SK-N-SH (cell line): ENCODE results near the gene LONP2. TPM values are rescaled to one million over a fixed set of nuclear protein-coding genes. Genes with fewer than 3 reads are reported as not detected.

Experiments
- CTCF ChIA-PET: fragments of 300-600, 350-600 bp; formaldehyde crosslinking; extraction: SDS; loops from one replicate; lab custom pipeline; 2021; lab: Yijun Ruan, JAX
- POLR2A ChIA-PET: fragments of 350-600 bp; sonication (Branson Sonifier 250); formaldehyde crosslinking; extraction: SDS; loops from one replicate; lab custom pipeline; 2020; ENCODE audit warnings: antibody characterized with exemption, inconsistent platforms; lab: Yijun Ruan, JAX
- DNase-seq: peaks from one replicate; pipeline ENCODE4 v3.0.0; 2012
- H2AFZ ChIP-seq: fragments of 200-600 bp; sonication (generic); 2 replicates; pipeline ENCODE4 v1.8.1; 2016; ENCODE audit warnings: antibody characterized with exemption, mild to moderate bottlenecking, low read depth
- H3F3A ChIP-seq: fragments of 200-600 bp; sonication (generic); replicated peaks from 2 replicates; pipeline ENCODE3; 2016; ENCODE audit warnings: antibody characterized with exemption, mild to moderate bottlenecking; ENCODE audit not compliant: insufficient read depth
- H3K27ac ChIP-seq, 2 experiments: fragments of 200-500 bp in 1 of 2; fragments of 200-600 bp in 1 of 2; sonication (Bioruptor generic) in 1 of 2; sonication (generic), shearing (Covaris generic) in 1 of 2; 2 replicates each; pipeline versions ENCODE4 v1.5.1 to v1.6.1; 2014 to 2016; ENCODE audit warnings: low read depth in 2 of 2, inconsistent platforms in 1 of 2, low read length in 1 of 2, mild to moderate bottlenecking in 1 of 2, mixed read lengths in 1 of 2
- H3K27me3 ChIP-seq: fragments of 200-600 bp; sonication (generic), shearing (Covaris generic); 2 replicates; pipeline ENCODE4 v1.6.1; 2016; ENCODE audit warnings: mixed run types; ENCODE audit not compliant: insufficient read depth
- H3K36me3 ChIP-seq, 2 experiments: fragments of 200-500 bp in 1 of 2; fragments of 200-600 bp in 1 of 2; sonication (Bioruptor generic) in 1 of 2; sonication (generic) in 1 of 2; replicated peaks in 1 of 2; 2 replicates each; pipeline versions ENCODE3 to v1.5.1; 2014 to 2016; ENCODE audit warnings: low read length in 1 of 2, mild to moderate bottlenecking in 1 of 2; ENCODE audit not compliant: insufficient read depth in 2 of 2, control insufficient read depth in 1 of 2
- H3K4me1 ChIP-seq, 2 experiments: fragments of 200-500 bp in 1 of 2; fragments of 200-600 bp in 1 of 2; sonication (Bioruptor generic) in 1 of 2; sonication (generic), shearing (Covaris generic) in 1 of 2; 2 replicates each; pipeline versions ENCODE4 v1.5.1 to v1.6.1; 2014 to 2016; ENCODE audit warnings: low read depth in 1 of 2, low read length in 1 of 2, mixed run types in 1 of 2; ENCODE audit not compliant: insufficient read depth in 2 of 2, control insufficient read depth in 1 of 2
- H3K4me2 ChIP-seq: fragments of 200-600 bp; sonication (generic), shearing (Covaris generic); 2 replicates; pipeline ENCODE4 v1.6.1; 2017; ENCODE audit warnings: mixed run types
- H3K4me3 ChIP-seq, 2 experiments: fragments of 200-500 bp in 1 of 2; fragments of 200-600 bp in 1 of 2; sonication (Bioruptor generic) in 1 of 2; sonication (generic), shearing (Covaris generic) in 1 of 2; 2 replicates each; pipeline versions ENCODE4 v1.5.1 to v1.8.1; 2014 to 2016; ENCODE audit warnings: low read depth in 2 of 2, inconsistent platforms in 1 of 2, low read length in 1 of 2, mild to moderate bottlenecking in 1 of 2, mixed read lengths in 1 of 2, moderate library complexity in 1 of 2
- H3K79me2 ChIP-seq: fragments of 200-600 bp; sonication (generic); 2 replicates; pipeline ENCODE4 v1.8.1; 2017; ENCODE audit warnings: mild to moderate bottlenecking; ENCODE audit not compliant: insufficient read depth
- H3K9ac ChIP-seq: fragments of 200-600 bp; sonication (generic); 2 replicates; pipeline ENCODE4 v1.6.1; 2017; ENCODE audit warnings: mixed run types
- H3K9me2 ChIP-seq: fragments of 200-600 bp; sonication (generic); 2 replicates; pipeline ENCODE4 v1.6.1; 2017; ENCODE audit warnings: mixed run types
- H3K9me3 ChIP-seq: fragments of 200-600 bp; sonication (generic); 2 replicates; pipeline ENCODE4 v1.6.1; 2017; ENCODE audit warnings: mixed run types, mild to moderate bottlenecking, moderate library complexity
- H4K20me1 ChIP-seq: fragments of 200-600 bp; sonication (generic); 2 replicates; pipeline ENCODE4 v1.6.1; 2017; ENCODE audit warnings: mild to moderate bottlenecking, mixed run types; ENCODE audit not compliant: insufficient read depth
- ELF1 ChIP-seq: IDR thresholded peaks from 2 replicates; pipeline ENCODE4 v1.4.0; 2012
- EP300 ChIP-seq, 2 experiments: IDR thresholded peaks; 2 replicates each; pipeline versions ENCODE4 v1.4.0 to v1.6.1; 2012; ENCODE audit warnings: borderline replicate concordance in 1 of 2, low read depth in 1 of 2, low read length in 1 of 2
- FOXM1 ChIP-seq: IDR thresholded peaks from 2 replicates; pipeline ENCODE4 v1.4.0; 2012; ENCODE audit warnings: low read depth, mild to moderate bottlenecking
- GABPA ChIP-seq: IDR thresholded peaks from 2 replicates; pipeline ENCODE4 v1.4.0; 2012; ENCODE audit warnings: low read depth, mild to moderate bottlenecking
- JUND ChIP-seq: IDR thresholded peaks from 2 replicates; pipeline ENCODE4 v1.4.0; 2012
- MXI1 ChIP-seq: IDR thresholded peaks from 2 replicates; pipeline ENCODE4 v1.6.1; 2012; ENCODE audit warnings: mild to moderate bottlenecking, low read depth, low read length, improper control_type of control experiment
- NFIC ChIP-seq: IDR thresholded peaks from 2 replicates; pipeline ENCODE4 v1.4.0; 2012; ENCODE audit warnings: borderline replicate concordance
- RAD21 ChIP-seq: IDR thresholded peaks from 2 replicates; pipeline ENCODE4 v1.6.1; 2012; ENCODE audit warnings: mild to moderate bottlenecking, low read length
- RXRA ChIP-seq: IDR thresholded peaks from 2 replicates; pipeline ENCODE4 v1.4.0; 2012; ENCODE audit warnings: low read depth, mild to moderate bottlenecking, borderline replicate concordance
- TCF12 ChIP-seq: IDR thresholded peaks from 2 replicates; pipeline ENCODE4 v1.4.0; 2012
- TEAD4 ChIP-seq: IDR thresholded peaks from 2 replicates; pipeline ENCODE4 v1.4.0; 2012; ENCODE audit warnings: mild to moderate bottlenecking, borderline replicate concordance; ENCODE audit not compliant: insufficient read depth
- WGBS: methylation state at CpG from one replicate; pipeline ENCODE4 v1.1.6; 2017; ENCODE audit warnings: low lambda C conversion rate; 5-methylcytosine and 5-hydroxymethylcytosine counted together
- polyA plus RNA-seq, 3 experiments: library from polyadenylated mRNA; depleted of rRNA; stranded (reverse); fragments of >200 nt; gene quantifications; 2 replicates each; pipeline ENCODE4 v1.2.3, GENCODE V29; 2012
- TF ChIP-seq, protein P1 (sequence below): fragments of 150-350 bp; IDR thresholded peaks from 2 replicates; pipeline ENCODE4 v1.6.1; 2017; ENCODE audit warnings: antibody characterized with exemption, low read length, low read depth, borderline replicate concordance
- TF ChIP-seq, protein P2 (sequence below): IDR thresholded peaks from 2 replicates; pipeline ENCODE4 v1.6.1; 2012; ENCODE audit warnings: mild to moderate bottlenecking, low read depth, low read length, moderate library complexity
- TF ChIP-seq, protein P3 (sequence below): IDR thresholded peaks from 2 replicates; pipeline ENCODE4 v1.4.0; 2012; ENCODE audit warnings: low read depth
- TF ChIP-seq, protein P4 (sequence below): IDR thresholded peaks from 2 replicates; pipeline ENCODE4 v1.4.0; 2012; ENCODE audit warnings: low read depth, borderline replicate concordance
- TF ChIP-seq, protein P5 (sequence below): fragments of 200-600 bp; sonication (generic); IDR thresholded peaks from 2 replicates; pipeline ENCODE4 v1.6.1; 2017; ENCODE audit warnings: antibody characterized with exemption, mild to moderate bottlenecking, moderate library complexity

Gene LONP2
- polyA plus RNA-seq, 1 of the 3 experiments (the other 2 are of a cell fraction), result 22.4 TPM

DNA sequence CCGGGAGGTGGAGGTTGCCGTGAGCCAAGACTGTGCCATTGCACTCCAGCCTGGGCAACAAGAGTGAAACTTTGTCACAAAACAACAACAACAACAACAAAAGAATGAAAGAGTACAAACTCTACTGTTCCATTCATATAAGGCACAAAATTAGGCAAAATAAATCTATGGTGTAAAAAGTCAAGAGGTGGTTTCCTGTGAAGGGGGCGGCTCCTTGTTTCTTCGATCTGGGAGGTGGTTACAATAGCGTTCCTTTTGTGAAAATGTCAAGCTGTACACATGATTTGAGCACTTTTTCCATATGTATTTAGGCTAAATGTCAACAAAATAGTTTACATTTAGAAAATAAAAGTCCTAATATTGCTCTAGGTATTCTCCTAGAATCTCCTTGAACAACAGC lies 134.2 kb downstream of the LONP2 start:
- Histone ChIP-seq H3K27ac (no peak overlapping the region), H3K4me3 (no peak overlapping the region), H3K4me1 (peaks cover 9 to 33% of the 10 kb centered on the region in 2 experiments; a peak in 3 of 4 replicates), H3K27me3 (no peaks in the 10 kb centered on the region), H3K9ac (no peak overlapping the region), H3K4me2 (no peak overlapping the region), H2AFZ (no peak overlapping the region), H3K79me2 (peaks cover 100% of the 10 kb centered on the region), H3K9me2 (no peaks in the 10 kb centered on the region), H3K9me3 (no peaks in the 10 kb centered on the region), H3K36me3 (no peaks in the 10 kb centered on the region), H4K20me1 (peaks cover 100% of the 10 kb centered on the region), H3F3A (peaks cover 14% of the 10 kb centered on the region)
- no peak for DNase-seq
- ChIA-PET CTCF (interaction anchor here (1.3 kb wide), 1 partner anchor 24 kb away, joined by 3 read pairs; no protein-coding TSS in a partner anchor), POLR2A (no interaction called here)
- WGBS, result 97% methylated on average over 5 of the region's 5 CpGs
- no peak for TF ChIP-seq MXI1
- no peak for TF ChIP-seq FOXM1
- no peak for TF ChIP-seq TEAD4
- TF ChIP-seq, protein P1, sequence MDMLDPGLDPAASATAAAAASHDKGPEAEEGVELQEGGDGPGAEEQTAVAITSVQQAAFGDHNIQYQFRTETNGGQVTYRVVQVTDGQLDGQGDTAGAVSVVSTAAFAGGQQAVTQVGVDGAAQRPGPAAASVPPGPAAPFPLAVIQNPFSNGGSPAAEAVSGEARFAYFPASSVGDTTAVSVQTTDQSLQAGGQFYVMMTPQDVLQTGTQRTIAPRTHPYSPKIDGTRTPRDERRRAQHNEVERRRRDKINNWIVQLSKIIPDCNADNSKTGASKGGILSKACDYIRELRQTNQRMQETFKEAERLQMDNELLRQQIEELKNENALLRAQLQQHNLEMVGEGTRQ, result no peak
- TF ChIP-seq EP300 (IDR thresholded peaks at IDR 0.05; ENCODE audit: borderline replicate concordance in 1 of 2, low read depth in 1 of 2, low read length in 1 of 2), result no peak
- TF ChIP-seq JUND, result no peak
- TF ChIP-seq, protein P2, sequence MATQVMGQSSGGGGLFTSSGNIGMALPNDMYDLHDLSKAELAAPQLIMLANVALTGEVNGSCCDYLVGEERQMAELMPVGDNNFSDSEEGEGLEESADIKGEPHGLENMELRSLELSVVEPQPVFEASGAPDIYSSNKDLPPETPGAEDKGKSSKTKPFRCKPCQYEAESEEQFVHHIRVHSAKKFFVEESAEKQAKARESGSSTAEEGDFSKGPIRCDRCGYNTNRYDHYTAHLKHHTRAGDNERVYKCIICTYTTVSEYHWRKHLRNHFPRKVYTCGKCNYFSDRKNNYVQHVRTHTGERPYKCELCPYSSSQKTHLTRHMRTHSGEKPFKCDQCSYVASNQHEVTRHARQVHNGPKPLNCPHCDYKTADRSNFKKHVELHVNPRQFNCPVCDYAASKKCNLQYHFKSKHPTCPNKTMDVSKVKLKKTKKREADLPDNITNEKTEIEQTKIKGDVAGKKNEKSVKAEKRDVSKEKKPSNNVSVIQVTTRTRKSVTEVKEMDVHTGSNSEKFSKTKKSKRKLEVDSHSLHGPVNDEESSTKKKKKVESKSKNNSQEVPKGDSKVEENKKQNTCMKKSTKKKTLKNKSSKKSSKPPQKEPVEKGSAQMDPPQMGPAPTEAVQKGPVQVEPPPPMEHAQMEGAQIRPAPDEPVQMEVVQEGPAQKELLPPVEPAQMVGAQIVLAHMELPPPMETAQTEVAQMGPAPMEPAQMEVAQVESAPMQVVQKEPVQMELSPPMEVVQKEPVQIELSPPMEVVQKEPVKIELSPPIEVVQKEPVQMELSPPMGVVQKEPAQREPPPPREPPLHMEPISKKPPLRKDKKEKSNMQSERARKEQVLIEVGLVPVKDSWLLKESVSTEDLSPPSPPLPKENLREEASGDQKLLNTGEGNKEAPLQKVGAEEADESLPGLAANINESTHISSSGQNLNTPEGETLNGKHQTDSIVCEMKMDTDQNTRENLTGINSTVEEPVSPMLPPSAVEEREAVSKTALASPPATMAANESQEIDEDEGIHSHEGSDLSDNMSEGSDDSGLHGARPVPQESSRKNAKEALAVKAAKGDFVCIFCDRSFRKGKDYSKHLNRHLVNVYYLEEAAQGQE, result no peak
- TF ChIP-seq, protein P3, sequence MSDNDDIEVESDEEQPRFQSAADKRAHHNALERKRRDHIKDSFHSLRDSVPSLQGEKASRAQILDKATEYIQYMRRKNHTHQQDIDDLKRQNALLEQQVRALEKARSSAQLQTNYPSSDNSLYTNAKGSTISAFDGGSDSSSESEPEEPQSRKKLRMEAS, result no peak

DNA sequence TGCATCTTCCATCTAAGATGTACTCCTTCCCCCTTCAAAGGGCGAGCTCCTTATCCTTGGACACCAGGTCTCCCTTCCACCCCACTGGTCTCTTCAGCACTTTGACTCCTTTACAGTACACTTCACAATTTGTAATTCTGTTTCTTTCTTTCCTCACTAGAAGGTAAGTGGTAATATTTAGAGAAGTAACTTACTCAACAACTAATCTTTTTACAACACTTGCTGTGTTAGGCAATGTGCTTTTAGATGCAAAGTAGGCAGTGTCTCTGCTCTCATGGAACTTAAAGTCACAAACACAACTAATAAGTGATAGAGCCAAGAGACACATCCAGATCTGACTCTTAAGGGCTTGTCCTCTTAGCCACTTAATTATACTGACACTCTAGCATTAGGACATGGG lies 134.7 kb downstream of the LONP2 start:
- DNase-seq, result no peak
- Histone ChIP-seq H3K79me2 (peaks cover 100% of the 10 kb centered on the region), H2AFZ (no peak overlapping the region), H3K27me3 (no peaks in the 10 kb centered on the region), H3K36me3 (no peaks in the 10 kb centered on the region), H3K9ac (no peak overlapping the region), H3K9me3 (no peaks in the 10 kb centered on the region), H3K4me1 (peaks cover 6 to 28% of the 10 kb centered on the region in 2 experiments; a peak in 3 of 4 replicates), H3K9me2 (no peaks in the 10 kb centered on the region), H3K4me3 (no peak overlapping the region), H3F3A (peaks cover 15% of the 10 kb centered on the region), H3K27ac (no peak overlapping the region), H3K4me2 (no peak overlapping the region), H4K20me1 (peaks cover 100% of the 10 kb centered on the region)
- TF ChIP-seq, protein P3, result no peak
- TF ChIP-seq ELF1 (no peak), GABPA (no peak), TCF12 (no peak), MXI1 (no peak), RXRA (no peak), NFIC (no peak), RAD21 (no peak)
- TF ChIP-seq, protein P4, sequence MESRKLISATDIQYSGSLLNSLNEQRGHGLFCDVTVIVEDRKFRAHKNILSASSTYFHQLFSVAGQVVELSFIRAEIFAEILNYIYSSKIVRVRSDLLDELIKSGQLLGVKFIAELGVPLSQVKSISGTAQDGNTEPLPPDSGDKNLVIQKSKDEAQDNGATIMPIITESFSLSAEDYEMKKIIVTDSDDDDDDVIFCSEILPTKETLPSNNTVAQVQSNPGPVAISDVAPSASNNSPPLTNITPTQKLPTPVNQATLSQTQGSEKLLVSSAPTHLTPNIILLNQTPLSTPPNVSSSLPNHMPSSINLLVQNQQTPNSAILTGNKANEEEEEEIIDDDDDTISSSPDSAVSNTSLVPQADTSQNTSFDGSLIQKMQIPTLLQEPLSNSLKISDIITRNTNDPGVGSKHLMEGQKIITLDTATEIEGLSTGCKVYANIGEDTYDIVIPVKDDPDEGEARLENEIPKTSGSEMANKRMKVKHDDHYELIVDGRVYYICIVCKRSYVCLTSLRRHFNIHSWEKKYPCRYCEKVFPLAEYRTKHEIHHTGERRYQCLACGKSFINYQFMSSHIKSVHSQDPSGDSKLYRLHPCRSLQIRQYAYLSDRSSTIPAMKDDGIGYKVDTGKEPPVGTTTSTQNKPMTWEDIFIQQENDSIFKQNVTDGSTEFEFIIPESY, result no peak
- TF ChIP-seq, protein P5, sequence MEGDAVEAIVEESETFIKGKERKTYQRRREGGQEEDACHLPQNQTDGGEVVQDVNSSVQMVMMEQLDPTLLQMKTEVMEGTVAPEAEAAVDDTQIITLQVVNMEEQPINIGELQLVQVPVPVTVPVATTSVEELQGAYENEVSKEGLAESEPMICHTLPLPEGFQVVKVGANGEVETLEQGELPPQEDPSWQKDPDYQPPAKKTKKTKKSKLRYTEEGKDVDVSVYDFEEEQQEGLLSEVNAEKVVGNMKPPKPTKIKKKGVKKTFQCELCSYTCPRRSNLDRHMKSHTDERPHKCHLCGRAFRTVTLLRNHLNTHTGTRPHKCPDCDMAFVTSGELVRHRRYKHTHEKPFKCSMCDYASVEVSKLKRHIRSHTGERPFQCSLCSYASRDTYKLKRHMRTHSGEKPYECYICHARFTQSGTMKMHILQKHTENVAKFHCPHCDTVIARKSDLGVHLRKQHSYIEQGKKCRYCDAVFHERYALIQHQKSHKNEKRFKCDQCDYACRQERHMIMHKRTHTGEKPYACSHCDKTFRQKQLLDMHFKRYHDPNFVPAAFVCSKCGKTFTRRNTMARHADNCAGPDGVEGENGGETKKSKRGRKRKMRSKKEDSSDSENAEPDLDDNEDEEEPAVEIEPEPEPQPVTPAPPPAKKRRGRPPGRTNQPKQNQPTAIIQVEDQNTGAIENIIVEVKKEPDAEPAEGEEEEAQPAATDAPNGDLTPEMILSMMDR, result no peak
- CTCF ChIA-PET, result no interaction called here
- 95% methylated on average over 1 of the region's 1 CpG for WGBS
- POLR2A ChIA-PET, result no interaction called here
